ENCODE data around the gene SUB1.

Gene SUB1

DNA sequence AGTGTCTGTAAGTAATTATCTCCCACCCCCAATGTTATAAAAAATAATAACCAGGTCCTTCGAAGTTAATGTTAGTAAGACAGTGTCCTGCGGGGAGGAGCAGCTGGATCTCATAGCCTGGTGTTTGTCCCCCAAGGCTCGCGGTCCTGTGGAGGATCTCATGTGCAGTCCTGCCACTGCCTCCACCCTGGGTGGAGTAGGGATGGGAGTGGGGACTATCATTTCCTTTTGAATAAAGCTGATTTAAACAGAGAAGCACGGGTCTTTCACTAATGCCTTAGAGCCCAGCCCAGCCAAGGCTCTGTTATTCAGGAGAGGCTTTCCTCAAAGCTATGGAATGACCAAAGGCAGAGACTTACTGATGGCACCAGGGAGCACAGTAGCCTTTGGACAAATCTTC lies 40.2 kb downstream of the SUB1 start:
- Histone ChIP-seq H3K4me3 (replicated peaks; ENCODE audit: insufficient read depth, low read length) (no peak overlapping the region), H3K27me3 (ENCODE audit: insufficient read depth, poor library complexity, severe bottlenecking) (no peaks in the 10 kb centered on the region), H3K27ac (replicated peaks) (no peak overlapping the region)
- no peak for TF ChIP-seq POLR2AphosphoS5 (IDR thresholded peaks at IDR 0.05; ENCODE audit: low read depth)
- TF ChIP-seq GABPA (IDR thresholded peaks at IDR 0.05; ENCODE audit: low read depth): no peak
- TF ChIP-seq SPI1 (IDR thresholded peaks at IDR 0.05; ENCODE audit: borderline replicate concordance, low read depth): no peak
- TF ChIP-seq, protein P1, sequence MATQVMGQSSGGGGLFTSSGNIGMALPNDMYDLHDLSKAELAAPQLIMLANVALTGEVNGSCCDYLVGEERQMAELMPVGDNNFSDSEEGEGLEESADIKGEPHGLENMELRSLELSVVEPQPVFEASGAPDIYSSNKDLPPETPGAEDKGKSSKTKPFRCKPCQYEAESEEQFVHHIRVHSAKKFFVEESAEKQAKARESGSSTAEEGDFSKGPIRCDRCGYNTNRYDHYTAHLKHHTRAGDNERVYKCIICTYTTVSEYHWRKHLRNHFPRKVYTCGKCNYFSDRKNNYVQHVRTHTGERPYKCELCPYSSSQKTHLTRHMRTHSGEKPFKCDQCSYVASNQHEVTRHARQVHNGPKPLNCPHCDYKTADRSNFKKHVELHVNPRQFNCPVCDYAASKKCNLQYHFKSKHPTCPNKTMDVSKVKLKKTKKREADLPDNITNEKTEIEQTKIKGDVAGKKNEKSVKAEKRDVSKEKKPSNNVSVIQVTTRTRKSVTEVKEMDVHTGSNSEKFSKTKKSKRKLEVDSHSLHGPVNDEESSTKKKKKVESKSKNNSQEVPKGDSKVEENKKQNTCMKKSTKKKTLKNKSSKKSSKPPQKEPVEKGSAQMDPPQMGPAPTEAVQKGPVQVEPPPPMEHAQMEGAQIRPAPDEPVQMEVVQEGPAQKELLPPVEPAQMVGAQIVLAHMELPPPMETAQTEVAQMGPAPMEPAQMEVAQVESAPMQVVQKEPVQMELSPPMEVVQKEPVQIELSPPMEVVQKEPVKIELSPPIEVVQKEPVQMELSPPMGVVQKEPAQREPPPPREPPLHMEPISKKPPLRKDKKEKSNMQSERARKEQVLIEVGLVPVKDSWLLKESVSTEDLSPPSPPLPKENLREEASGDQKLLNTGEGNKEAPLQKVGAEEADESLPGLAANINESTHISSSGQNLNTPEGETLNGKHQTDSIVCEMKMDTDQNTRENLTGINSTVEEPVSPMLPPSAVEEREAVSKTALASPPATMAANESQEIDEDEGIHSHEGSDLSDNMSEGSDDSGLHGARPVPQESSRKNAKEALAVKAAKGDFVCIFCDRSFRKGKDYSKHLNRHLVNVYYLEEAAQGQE (IDR thresholded peaks at IDR 0.05; ENCODE audit: insufficient replicate concordance, low read depth): no peak
- TF ChIP-seq, protein P2, sequence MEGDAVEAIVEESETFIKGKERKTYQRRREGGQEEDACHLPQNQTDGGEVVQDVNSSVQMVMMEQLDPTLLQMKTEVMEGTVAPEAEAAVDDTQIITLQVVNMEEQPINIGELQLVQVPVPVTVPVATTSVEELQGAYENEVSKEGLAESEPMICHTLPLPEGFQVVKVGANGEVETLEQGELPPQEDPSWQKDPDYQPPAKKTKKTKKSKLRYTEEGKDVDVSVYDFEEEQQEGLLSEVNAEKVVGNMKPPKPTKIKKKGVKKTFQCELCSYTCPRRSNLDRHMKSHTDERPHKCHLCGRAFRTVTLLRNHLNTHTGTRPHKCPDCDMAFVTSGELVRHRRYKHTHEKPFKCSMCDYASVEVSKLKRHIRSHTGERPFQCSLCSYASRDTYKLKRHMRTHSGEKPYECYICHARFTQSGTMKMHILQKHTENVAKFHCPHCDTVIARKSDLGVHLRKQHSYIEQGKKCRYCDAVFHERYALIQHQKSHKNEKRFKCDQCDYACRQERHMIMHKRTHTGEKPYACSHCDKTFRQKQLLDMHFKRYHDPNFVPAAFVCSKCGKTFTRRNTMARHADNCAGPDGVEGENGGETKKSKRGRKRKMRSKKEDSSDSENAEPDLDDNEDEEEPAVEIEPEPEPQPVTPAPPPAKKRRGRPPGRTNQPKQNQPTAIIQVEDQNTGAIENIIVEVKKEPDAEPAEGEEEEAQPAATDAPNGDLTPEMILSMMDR (IDR thresholded peaks at IDR 0.05; ENCODE audit: insufficient read depth, low read length): no peak
- DNase-seq (ENCODE audit: low read depth in 1 of 2, low spot score in 1 of 2): no peak

DNA sequence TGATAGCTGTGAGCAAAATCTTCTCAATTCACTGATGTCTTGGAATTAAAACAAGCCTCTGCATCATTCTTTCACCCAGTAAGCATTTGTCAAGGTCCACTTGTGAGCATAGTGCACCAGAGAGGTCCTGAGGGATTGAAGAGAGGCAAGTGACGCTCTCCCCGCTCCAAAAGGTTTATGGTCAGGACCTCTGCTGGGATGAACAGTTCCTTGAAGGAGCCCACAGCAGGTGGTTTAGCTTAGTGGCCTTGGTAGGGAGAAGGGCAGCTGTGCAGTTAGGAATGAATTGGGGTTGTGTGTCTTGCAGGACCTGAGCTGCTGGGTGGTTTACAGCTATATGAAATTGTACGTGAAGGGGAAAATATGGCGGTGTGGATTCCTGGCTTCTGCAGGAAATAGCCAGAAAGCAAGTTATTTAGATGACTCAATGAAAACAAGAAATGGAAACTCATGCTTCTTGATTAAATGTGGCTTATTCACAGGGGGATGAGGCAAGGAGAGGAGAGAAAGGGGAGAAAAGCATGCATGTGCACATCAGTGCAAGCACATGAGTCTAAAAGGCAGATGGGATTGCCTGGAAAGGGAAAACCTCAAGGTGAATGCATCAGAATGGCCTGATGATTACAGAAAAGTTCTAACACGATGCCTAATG lies 42.0 kb downstream of the SUB1 start:
- Histone ChIP-seq H3K27ac (replicated peaks) (no peak overlapping the region), H3K27me3 (ENCODE audit: insufficient read depth, poor library complexity, severe bottlenecking) (no peaks in the 10 kb centered on the region), H3K4me3 (replicated peaks; ENCODE audit: insufficient read depth, low read length) (no peak overlapping the region)
- DNase-seq (ENCODE audit: low read depth in 1 of 2, low spot score in 1 of 2): no peak
- TF ChIP-seq SPI1 (IDR thresholded peaks at IDR 0.05; ENCODE audit: borderline replicate concordance, low read depth) (no peak), GABPA (IDR thresholded peaks at IDR 0.05; ENCODE audit: low read depth) (no peak), POLR2AphosphoS5 (IDR thresholded peaks at IDR 0.05; ENCODE audit: low read depth) (no peak)
- TF ChIP-seq, protein P2 (IDR thresholded peaks at IDR 0.05; ENCODE audit: insufficient read depth, low read length): no peak
- TF ChIP-seq, protein P1 (IDR thresholded peaks at IDR 0.05; ENCODE audit: insufficient replicate concordance, low read depth): no peak

DNA sequence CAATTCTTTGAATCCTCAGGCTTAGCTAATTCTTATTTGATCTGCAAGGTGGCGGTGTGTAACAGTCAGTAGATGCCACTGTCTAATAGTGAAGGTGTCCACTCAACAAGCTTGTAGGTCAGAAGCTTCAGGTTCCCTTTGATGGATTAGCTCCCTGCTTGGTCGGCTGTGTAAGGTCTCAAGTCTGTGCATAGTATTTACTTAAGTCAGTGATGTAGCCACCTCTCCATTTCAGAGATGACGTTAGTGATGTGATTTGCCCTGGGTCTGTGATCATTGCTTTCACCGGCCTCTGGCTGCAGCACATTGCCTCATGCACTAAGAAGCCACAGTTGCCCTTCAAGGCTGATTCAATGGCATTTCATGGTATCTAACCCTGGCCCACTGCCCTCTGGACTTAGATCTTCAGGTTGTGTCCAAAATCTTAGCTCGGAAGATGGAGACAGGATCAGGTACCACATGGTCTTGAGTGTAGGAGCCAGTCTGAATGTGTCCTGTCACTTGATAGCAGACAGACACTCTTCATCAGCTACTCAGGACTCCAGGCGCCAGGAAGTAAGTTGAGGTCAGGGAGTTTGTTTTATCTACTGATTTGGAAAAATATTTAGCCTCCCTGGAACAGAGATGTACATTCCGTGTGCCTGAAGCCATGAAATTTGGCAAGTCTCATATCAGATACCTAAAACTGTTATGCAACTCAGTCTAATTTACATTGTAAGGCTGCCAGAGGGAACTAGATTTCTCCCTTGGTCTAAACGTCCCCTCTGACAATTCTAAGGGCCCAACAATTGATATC lies 42.9 kb downstream of the SUB1 start:
- no peak for DNase-seq (ENCODE audit: low read depth in 1 of 2, low spot score in 1 of 2)

More for the DNA sequence above, 42.9 kb downstream of the SUB1 start:
- Histone ChIP-seq H3K27me3 (ENCODE audit: insufficient read depth, poor library complexity, severe bottlenecking) (no peaks in the 10 kb centered on the region), H3K4me3 (replicated peaks; ENCODE audit: insufficient read depth, low read length) (no peak overlapping the region), H3K27ac (replicated peaks) (no peak overlapping the region)
- TF ChIP-seq POLR2AphosphoS5 (IDR thresholded peaks at IDR 0.05; ENCODE audit: low read depth): no peak
- TF ChIP-seq, protein P1 (IDR thresholded peaks at IDR 0.05; ENCODE audit: insufficient replicate concordance, low read depth): no peak
- no peak for TF ChIP-seq SPI1 (IDR thresholded peaks at IDR 0.05; ENCODE audit: borderline replicate concordance, low read depth)
- TF ChIP-seq GABPA (IDR thresholded peaks at IDR 0.05; ENCODE audit: low read depth): no peak
- TF ChIP-seq, protein P2 (IDR thresholded peaks at IDR 0.05; ENCODE audit: insufficient read depth, low read length): no peak
